Neural cell (in vitro differentiated cells): Measurements from ENCODE around the gene DNAJC19. TPM values are rescaled to one million over a fixed set of nuclear protein-coding genes. Genes with fewer than 3 reads are reported as not detected.

Experiments
- H2AFZ ChIP-seq: fragments of 200-600, 300-800 bp; sonication (generic), shearing (Covaris generic); 2 replicates; pipeline ENCODE4 v1.6.0; 2014; ENCODE audit warnings: low read depth, mild to moderate bottlenecking, antibody characterized with exemption, low read length, moderate library complexity
- H3F3A ChIP-seq: fragments of 200-600 bp; shearing (Covaris generic); 2 replicates; pipeline ENCODE4 v1.6.1; 2016; ENCODE audit warnings: mild to moderate bottlenecking, moderate library complexity, mixed read lengths, antibody characterized with exemption, low read length; ENCODE audit not compliant: insufficient read depth, poor library complexity, severe bottlenecking
- H3K27ac ChIP-seq: fragments of 200-600, 300-800 bp; sonication (generic), shearing (Covaris generic); 2 replicates; pipeline ENCODE4 v1.5.1; 2014; ENCODE audit warnings: mild to moderate bottlenecking, low read length, moderate library complexity
- H3K27me3 ChIP-seq: fragments of 300-800, 200-600 bp; sonication (generic), shearing (Covaris generic); 2 replicates; pipeline ENCODE4 v1.6.0; 2014; ENCODE audit warnings: mild to moderate bottlenecking, low read depth, low read length, moderate library complexity; ENCODE audit not compliant: insufficient read depth
- H3K36me3 ChIP-seq: fragments of 300-800, 200-600 bp; sonication (generic), shearing (Covaris generic); 2 replicates; pipeline ENCODE4 v1.5.1; 2014; ENCODE audit warnings: mild to moderate bottlenecking, antibody characterized with exemption, low read length, moderate library complexity; ENCODE audit not compliant: insufficient read depth
- H3K4me2 ChIP-seq: fragments of 300-800, 200-600 bp; sonication (generic), shearing (Covaris generic); 2 replicates; pipeline ENCODE4 v1.6.0; 2014; ENCODE audit warnings: mild to moderate bottlenecking, low read length
- H3K4me3 ChIP-seq: fragments of 300-800, 200-600 bp; sonication (generic), shearing (Covaris generic); 2 replicates; pipeline ENCODE4 v1.5.1; 2014; ENCODE audit warnings: mild to moderate bottlenecking, low read length, moderate library complexity
- H3K79me2 ChIP-seq: fragments of 200-600 bp; shearing (Covaris generic); replicated peaks from 2 replicates; pipeline ENCODE4 v1.6.0; 2014; ENCODE audit warnings: mild to moderate bottlenecking, low read length, moderate library complexity; ENCODE audit not compliant: insufficient read depth
- H3K9ac ChIP-seq: fragments of 300-800, 200-600 bp; sonication (generic), shearing (Covaris generic); 2 replicates; pipeline ENCODE4 v1.6.1; 2016; ENCODE audit warnings: mild to moderate bottlenecking, low read length, mixed read lengths
- H3K9me2 ChIP-seq: fragments of 200-600 bp; shearing (Covaris generic); 2 replicates; pipeline ENCODE4 v1.6.1; 2016; ENCODE audit warnings: mild to moderate bottlenecking, low read length, mixed read lengths; ENCODE audit not compliant: insufficient read depth
- H3K9me3 ChIP-seq: fragments of 200-600, 300-800 bp; sonication (generic), shearing (Covaris generic); 2 replicates; pipeline ENCODE4 v1.6.1; 2016; ENCODE audit warnings: mild to moderate bottlenecking, mixed run types, low read length, moderate library complexity, mixed read lengths
- H4K20me1 ChIP-seq: fragments of 200-600 bp; shearing (Covaris generic); 2 replicates; pipeline ENCODE4 v1.6.1; 2016; ENCODE audit warnings: mild to moderate bottlenecking, mixed run types; ENCODE audit not compliant: insufficient read depth
- EP300 ChIP-seq: fragments of 450-650 bp; conservative IDR thresholded peaks from 2 replicates; pipeline ENCODE4 v1.6.1; 2014; ENCODE audit warnings: antibody characterized with exemption, mild to moderate bottlenecking, moderate library complexity; ENCODE audit not compliant: poor library complexity, severe bottlenecking
- EZH2 ChIP-seq: fragments of 200-600, 300-800 bp; shearing (Covaris generic), sonication (generic); IDR thresholded peaks from 2 replicates; pipeline ENCODE4 v1.6.1; 2014; ENCODE audit warnings: antibody characterized with exemption, low read length, borderline replicate concordance, mild to moderate bottlenecking; ENCODE audit not compliant: insufficient read depth, poor library complexity, severe bottlenecking
- MXI1 ChIP-seq: fragments of 450-650 bp; conservative IDR thresholded peaks from 2 replicates; pipeline ENCODE4 v1.6.1; 2014; ENCODE audit warnings: antibody characterized with exemption, mild to moderate bottlenecking; ENCODE audit not compliant: poor library complexity, severe bottlenecking
- POLR2AphosphoS5 ChIP-seq: IDR thresholded peaks from 2 replicates; pipeline ENCODE4 v1.6.1; 2012
- RAD21 ChIP-seq: fragments of 450-650 bp; conservative IDR thresholded peaks from 2 replicates; pipeline ENCODE4 v1.6.1; 2014; ENCODE audit warnings: antibody characterized with exemption, mild to moderate bottlenecking, moderate library complexity
- SMC3 ChIP-seq: fragments of 450-650 bp; conservative IDR thresholded peaks from 2 replicates; pipeline ENCODE4 v1.6.1; 2014; ENCODE audit warnings: antibody characterized with exemption, mild to moderate bottlenecking, moderate library complexity; ENCODE audit not compliant: poor library complexity
- TAF1 ChIP-seq: IDR thresholded peaks from 2 replicates; pipeline ENCODE4 v1.6.1; 2012; ENCODE audit warnings: low read depth
- polyA plus RNA-seq: library from polyadenylated mRNA; depleted of rRNA; stranded (reverse); fragments of >200 nt; gene quantifications from 2 replicates; pipeline ENCODE4 v1.2.3, GENCODE V29; 2014
- TF ChIP-seq, protein P1 (sequence below): fragments of 450-650 bp; IDR thresholded peaks from 2 replicates; pipeline ENCODE4 v1.5.1; 2014; ENCODE audit warnings: antibody characterized with exemption, mild to moderate bottlenecking, moderate library complexity; ENCODE audit not compliant: poor library complexity, severe bottlenecking
- TF ChIP-seq, protein P2 (sequence below): IDR thresholded peaks from 2 replicates; pipeline ENCODE4 v1.6.1; 2012; ENCODE audit warnings: borderline replicate concordance

Gene DNAJC19
- polyA plus RNA-seq, 1 donor from 2014 or later, result 80.3 TPM

DNA sequence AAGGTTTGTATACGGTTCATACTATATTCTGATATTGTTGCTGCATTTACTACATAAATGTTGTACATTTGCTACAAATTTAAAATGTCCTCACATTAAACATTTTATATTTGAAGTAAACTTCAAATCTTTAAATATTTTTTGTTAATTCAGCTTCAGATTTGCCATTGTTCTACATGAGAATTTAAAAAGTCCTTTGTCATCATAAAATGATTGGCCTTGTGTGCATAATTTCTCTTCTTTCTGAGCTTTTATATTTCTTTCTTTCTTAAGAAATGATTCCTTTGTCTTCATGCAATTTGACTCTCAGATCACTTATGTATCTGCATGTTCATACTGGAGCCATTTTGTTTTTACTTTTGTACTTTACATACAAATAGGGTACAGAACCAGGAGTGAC is 28.0 kb downstream of the DNAJC19 start:
- H3K4me2 ChIP-seq, result no peak overlapping the region
- peaks cover 16% of the 10 kb centered on the region for H3K36me3 ChIP-seq
- no peaks in the 10 kb centered on the region for H3F3A ChIP-seq
- no peaks in the 10 kb centered on the region for H3K9me3 ChIP-seq
- no peak overlapping the region for H3K27ac ChIP-seq
- no peaks in the 10 kb centered on the region for H3K79me2 ChIP-seq
- no peaks in the 10 kb centered on the region for H3K27me3 ChIP-seq
- no peaks in the 10 kb centered on the region for H4K20me1 ChIP-seq
- TF ChIP-seq SMC3 (no peak), RAD21 (no peak), EZH2 (no peak)
- TF ChIP-seq, protein P1, sequence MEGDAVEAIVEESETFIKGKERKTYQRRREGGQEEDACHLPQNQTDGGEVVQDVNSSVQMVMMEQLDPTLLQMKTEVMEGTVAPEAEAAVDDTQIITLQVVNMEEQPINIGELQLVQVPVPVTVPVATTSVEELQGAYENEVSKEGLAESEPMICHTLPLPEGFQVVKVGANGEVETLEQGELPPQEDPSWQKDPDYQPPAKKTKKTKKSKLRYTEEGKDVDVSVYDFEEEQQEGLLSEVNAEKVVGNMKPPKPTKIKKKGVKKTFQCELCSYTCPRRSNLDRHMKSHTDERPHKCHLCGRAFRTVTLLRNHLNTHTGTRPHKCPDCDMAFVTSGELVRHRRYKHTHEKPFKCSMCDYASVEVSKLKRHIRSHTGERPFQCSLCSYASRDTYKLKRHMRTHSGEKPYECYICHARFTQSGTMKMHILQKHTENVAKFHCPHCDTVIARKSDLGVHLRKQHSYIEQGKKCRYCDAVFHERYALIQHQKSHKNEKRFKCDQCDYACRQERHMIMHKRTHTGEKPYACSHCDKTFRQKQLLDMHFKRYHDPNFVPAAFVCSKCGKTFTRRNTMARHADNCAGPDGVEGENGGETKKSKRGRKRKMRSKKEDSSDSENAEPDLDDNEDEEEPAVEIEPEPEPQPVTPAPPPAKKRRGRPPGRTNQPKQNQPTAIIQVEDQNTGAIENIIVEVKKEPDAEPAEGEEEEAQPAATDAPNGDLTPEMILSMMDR, result no peak
- TF ChIP-seq, protein P2, sequence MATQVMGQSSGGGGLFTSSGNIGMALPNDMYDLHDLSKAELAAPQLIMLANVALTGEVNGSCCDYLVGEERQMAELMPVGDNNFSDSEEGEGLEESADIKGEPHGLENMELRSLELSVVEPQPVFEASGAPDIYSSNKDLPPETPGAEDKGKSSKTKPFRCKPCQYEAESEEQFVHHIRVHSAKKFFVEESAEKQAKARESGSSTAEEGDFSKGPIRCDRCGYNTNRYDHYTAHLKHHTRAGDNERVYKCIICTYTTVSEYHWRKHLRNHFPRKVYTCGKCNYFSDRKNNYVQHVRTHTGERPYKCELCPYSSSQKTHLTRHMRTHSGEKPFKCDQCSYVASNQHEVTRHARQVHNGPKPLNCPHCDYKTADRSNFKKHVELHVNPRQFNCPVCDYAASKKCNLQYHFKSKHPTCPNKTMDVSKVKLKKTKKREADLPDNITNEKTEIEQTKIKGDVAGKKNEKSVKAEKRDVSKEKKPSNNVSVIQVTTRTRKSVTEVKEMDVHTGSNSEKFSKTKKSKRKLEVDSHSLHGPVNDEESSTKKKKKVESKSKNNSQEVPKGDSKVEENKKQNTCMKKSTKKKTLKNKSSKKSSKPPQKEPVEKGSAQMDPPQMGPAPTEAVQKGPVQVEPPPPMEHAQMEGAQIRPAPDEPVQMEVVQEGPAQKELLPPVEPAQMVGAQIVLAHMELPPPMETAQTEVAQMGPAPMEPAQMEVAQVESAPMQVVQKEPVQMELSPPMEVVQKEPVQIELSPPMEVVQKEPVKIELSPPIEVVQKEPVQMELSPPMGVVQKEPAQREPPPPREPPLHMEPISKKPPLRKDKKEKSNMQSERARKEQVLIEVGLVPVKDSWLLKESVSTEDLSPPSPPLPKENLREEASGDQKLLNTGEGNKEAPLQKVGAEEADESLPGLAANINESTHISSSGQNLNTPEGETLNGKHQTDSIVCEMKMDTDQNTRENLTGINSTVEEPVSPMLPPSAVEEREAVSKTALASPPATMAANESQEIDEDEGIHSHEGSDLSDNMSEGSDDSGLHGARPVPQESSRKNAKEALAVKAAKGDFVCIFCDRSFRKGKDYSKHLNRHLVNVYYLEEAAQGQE, result no peak
- H3K9ac ChIP-seq, result no peak overlapping the region
- no peak overlapping the region for H2AFZ ChIP-seq
- no peak overlapping the region for H3K4me3 ChIP-seq
- H3K9me2 ChIP-seq, result no peaks in the 10 kb centered on the region

DNA sequence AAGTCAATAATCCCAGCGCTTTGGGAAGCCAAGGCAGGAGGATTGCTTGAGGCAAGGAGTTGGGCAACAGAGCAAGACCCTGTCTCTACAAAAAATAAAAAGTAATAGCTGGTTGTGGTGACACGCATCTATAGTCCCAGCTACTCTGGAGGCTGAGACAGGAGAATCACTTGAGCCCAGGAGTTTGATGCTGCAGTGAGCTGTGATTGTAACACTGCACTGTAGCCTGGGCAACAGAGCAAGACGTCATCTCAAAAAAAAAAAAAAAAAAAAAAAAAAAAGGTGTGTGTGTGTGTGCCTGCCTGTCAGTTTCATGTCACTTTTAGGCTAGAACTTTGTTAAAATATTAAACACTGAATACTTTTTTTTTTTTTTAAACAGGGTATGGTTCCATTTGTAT is 28.4 kb downstream of the DNAJC19 start:
- no peaks in the 10 kb centered on the region for H3K9me3 ChIP-seq
- H3K4me3 ChIP-seq, result no peak overlapping the region
- no peaks in the 10 kb centered on the region for H3F3A ChIP-seq
- H3K36me3 ChIP-seq, result peaks cover 21% of the 10 kb centered on the region
- no peak overlapping the region for H2AFZ ChIP-seq
- TF ChIP-seq MXI1, result no peak
- TF ChIP-seq, protein P2, result no peak
- TF ChIP-seq, protein P1, result no peak
- TF ChIP-seq EP300, result no peak
- TF ChIP-seq EZH2, result no peak
- no peak for TF ChIP-seq TAF1
- TF ChIP-seq SMC3, result no peak
- TF ChIP-seq RAD21, result no peak
- no peak for TF ChIP-seq POLR2AphosphoS5
- no peak overlapping the region for H3K27ac ChIP-seq
- H3K4me2 ChIP-seq, result no peak overlapping the region
- H4K20me1 ChIP-seq, result no peaks in the 10 kb centered on the region
- no peaks in the 10 kb centered on the region for H3K79me2 ChIP-seq
- H3K9me2 ChIP-seq, result no peaks in the 10 kb centered on the region
- no peak overlapping the region for H3K9ac ChIP-seq
- H3K27me3 ChIP-seq, result no peaks in the 10 kb centered on the region
